Suprapubic skin (tissue), 3 donors: ENCODE measurements around the gene NR1D2.

ENCODE experiments used
- POLR2A ChIP-seq, 2 donors: fragments of 450-650 bp; IDR thresholded peaks; one replicate each; pipeline ENCODE4 v1.6.1; 2017; ENCODE audit warnings: antibody characterized with exemption in 2 of 2, mild to moderate bottlenecking in 2 of 2, moderate library complexity in 2 of 2
- TF ChIP-seq, protein P1 (sequence below), 2 donors: fragments of 200-600 bp in 1 of 2; fragments of 450-650 bp in 1 of 2; sonication (generic) in 1 of 2; IDR thresholded peaks; one replicate each; pipeline ENCODE4 v1.5.1; 2016 to 2019; ENCODE audit warnings: antibody characterized with exemption in 2 of 2, mild to moderate bottlenecking in 1 of 2, moderate library complexity in 1 of 2

DNA sequence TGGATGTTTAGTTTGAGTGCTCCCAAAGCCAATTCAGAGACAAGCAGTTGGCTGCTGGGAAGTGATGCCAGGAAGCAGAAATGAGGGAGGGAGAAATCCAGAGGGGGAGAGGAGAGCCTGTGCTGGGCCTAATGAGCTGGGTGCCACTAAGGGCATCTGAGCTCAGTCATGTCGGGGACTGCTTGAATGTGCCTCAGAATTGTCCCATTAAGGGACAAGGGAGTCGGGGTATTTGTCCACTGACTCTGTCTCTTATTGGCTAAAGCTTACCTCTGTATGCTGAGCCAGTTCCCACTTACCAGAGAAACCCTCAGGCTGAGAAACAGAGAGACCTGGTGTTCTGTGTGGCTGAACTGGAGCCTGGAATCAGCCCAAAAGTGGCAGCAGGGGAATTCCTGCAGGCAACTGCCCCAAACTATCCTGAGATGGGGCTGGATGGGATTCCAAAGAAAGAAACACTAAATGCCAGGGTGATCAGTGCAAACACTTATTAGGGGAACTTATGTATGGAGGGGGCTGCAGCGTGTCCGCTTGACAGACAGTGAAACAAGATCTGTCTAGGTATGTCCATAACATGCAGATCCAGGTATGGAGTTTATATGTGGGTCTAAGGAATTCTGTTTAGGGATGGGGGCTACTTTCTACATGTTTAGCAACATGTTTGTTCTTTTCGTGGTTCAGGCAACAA, 48.6 kb downstream of the NR1D2 start:
- TF ChIP-seq, protein P1, sequence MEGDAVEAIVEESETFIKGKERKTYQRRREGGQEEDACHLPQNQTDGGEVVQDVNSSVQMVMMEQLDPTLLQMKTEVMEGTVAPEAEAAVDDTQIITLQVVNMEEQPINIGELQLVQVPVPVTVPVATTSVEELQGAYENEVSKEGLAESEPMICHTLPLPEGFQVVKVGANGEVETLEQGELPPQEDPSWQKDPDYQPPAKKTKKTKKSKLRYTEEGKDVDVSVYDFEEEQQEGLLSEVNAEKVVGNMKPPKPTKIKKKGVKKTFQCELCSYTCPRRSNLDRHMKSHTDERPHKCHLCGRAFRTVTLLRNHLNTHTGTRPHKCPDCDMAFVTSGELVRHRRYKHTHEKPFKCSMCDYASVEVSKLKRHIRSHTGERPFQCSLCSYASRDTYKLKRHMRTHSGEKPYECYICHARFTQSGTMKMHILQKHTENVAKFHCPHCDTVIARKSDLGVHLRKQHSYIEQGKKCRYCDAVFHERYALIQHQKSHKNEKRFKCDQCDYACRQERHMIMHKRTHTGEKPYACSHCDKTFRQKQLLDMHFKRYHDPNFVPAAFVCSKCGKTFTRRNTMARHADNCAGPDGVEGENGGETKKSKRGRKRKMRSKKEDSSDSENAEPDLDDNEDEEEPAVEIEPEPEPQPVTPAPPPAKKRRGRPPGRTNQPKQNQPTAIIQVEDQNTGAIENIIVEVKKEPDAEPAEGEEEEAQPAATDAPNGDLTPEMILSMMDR (IDR thresholded peaks at IDR 0.05), result no peak
- TF ChIP-seq POLR2A (IDR thresholded peaks at IDR 0.05), result no peak
